Right cardiac atrium (tissue), 5 donors: Measurements from ENCODE around the gene PCMT1. TPM values are rescaled to one million over a fixed set of nuclear protein-coding genes. Genes with fewer than 3 reads are reported as not detected.
"Not testable (repeated sequence)": the region's sequence is repeated elsewhere in the genome, so short reads cannot be mapped to it uniquely, and the experiment has no call there.

Source experiments
- ATAC-seq, 2 donors: fragments of 200-7000 bp; cut with Tn5 transposase; one replicate each; pipeline versions ENCODE4 v1.8.0 to v1.9.1; 2020; ENCODE audit warnings: moderate library complexity in 2 of 2, mild to moderate bottlenecking in 1 of 2
- DNase-seq, 3 donors: peaks; one replicate each; pipeline ENCODE4 v3.0.0-alpha.2; 2020
- H3K27ac ChIP-seq: one replicate; pipeline ENCODE4 v1.5.1; 2013; ENCODE audit warnings: mild to moderate bottlenecking, low read length, control low read depth, moderate library complexity
- H3K27me3 ChIP-seq: one replicate; pipeline ENCODE4 v1.6.1; 2013; ENCODE audit not compliant: control insufficient read depth, insufficient read depth
- H3K4me1 ChIP-seq: one replicate; pipeline ENCODE4 v1.6.1; 2013; ENCODE audit warnings: low read length; ENCODE audit not compliant: control insufficient read depth, insufficient read depth
- H3K4me3 ChIP-seq: one replicate; pipeline ENCODE4 v1.5.1; 2013; ENCODE audit warnings: low read length, control low read depth
- H3K9me3 ChIP-seq: one replicate; pipeline ENCODE4 v1.6.1; 2013; ENCODE audit warnings: low read length; ENCODE audit not compliant: control insufficient read depth
- WGBS: extraction: QIAGEN DNeasy Blood & Tissue Kit; methylation state at CpG from one replicate; pipeline ENCODE4 v1.1.7; 2013; 5-methylcytosine and 5-hydroxymethylcytosine counted together
- intact Hi-C, 4 donors: fragments of 100-400 bp; cut with DNase I; formaldehyde crosslinking; loops; one replicate each; pipeline versions ENCODE4 v1.11.0 to v1.14.0; 2022 to 2023
- polyA plus RNA-seq: library from polyadenylated mRNA; stranded (reverse); fragments of 200-250 nt; gene quantifications from one replicate; pipeline ENCODE4 v1.2.3, GENCODE V29; 2013
- total RNA-seq, 4 donors: library from RNA; stranded (reverse); fragmentation: NEBNext Ultra II Directional; extraction: Animal tissue kit (Norgen Biotek cat#: 25700); gene quantifications; one replicate each; pipeline ENCODE4 v1.2.1, GENCODE V29; 2021
- donor health status: healthy with polysubstance abuse.
- donor health status: DM: no; HTN: yes; CAD: no.
- donor health status: DM: no; HTN: no; CAD: no.
- donor health status: DM: no; HTN: yes; CAD: no; lungs with severe emphysema.
- donor health status: DM: yes; HTN: yes; CAD: no.

Gene PCMT1
- total and polyA plus RNA-seq, 5 donors: 96.4 to 114 (median 111) TPM

DNA sequence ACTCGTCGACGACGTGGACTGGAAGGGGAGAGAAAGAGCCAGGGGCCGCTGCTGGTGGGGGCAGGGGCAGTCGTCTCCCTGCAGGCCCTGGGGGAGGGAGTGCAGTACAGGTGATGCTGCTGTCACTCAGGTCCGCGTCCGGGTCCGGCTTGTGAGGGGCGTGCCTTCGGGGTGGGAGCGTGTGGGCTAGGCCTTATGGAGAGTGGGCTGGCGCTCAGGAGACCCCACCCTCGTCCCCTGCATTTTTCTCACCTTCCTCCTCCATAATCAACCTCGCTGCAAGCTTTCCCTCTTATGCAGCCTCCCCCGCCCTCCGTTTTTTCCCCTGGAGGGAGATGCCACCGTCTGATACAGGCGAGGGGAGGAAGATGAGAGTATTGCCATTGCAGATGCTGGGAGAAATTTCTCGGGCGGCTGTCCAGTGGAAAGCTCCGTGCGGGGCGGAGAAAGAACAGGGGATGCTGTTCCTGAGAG is 632 bp downstream of the PCMT1 start:
- Histone ChIP-seq H3K27ac (peak overlapping the region; percentile 93), H3K4me1 (no peaks in the 10 kb centered on the region), H3K27me3 (no peaks in the 10 kb centered on the region), H3K9me3 (no peaks in the 10 kb centered on the region), H3K4me3 (peak overlapping the region; percentile 91)
- intact Hi-C loops: no loop called here
- peak; percentile 43 to 82 (median 76) for DNase-seq
- ATAC-seq: peak; percentile 40 to 56
- under 1% methylated on average over 25 of the region's 25 CpGs for whole genome bisulfite sequencing

DNA sequence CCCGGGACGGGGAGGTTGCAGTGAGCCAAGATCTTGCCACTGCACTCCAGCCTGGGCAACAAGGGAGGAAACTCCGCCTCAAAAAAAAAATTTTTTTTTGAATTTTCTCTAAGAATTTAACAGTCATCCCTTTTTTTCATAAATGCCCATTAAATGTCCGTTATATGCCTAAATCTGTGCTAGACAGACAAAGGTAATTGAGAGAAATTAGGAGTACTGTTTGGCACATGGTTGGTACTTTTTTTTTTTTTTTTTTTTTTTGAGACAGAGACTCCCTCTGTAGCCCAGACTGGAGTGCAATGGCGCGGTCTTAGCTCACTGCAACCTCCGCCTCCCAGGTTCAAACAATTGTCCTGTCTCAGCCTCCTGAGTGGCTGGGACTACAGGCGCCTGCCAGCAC is 1.7 kb downstream of the PCMT1 start:
- no peaks in the 10 kb centered on the region for H3K27me3 ChIP-seq
- H3K27ac ChIP-seq: no peak overlapping the region
- H3K4me1 ChIP-seq: peaks cover 2% of the 10 kb centered on the region
- no peaks in the 10 kb centered on the region for H3K9me3 ChIP-seq
- DNase-seq (no peak), ATAC-seq (no peak)
- no peak overlapping the region for H3K4me3 ChIP-seq
- intact Hi-C loops: no loop called here
- WGBS: 82% methylated on average over 8 of the region's 8 CpGs

DNA sequence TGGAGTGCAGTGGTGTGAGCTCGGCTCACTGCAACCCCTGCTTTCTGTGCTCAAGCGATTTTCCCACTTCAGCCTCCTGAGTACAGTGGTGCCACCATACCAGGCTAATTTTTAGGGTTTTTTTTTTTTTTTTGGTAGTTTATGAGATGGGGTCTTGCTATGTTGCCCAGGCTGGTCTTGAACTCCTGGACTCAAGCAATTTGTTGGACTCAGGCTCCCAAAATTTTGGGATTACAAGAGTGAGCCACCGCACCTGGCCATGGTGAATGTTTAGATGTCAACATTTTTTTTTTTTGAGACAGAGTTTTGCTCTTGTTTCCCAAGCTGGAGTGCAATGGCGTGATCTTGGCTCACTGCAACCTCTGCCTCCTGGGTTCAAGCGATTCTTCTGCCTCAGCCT is 2.4 kb downstream of the PCMT1 start:
- WGBS: 98% methylated on average over 5 of the region's 5 CpGs
- H3K27ac ChIP-seq, H3K9me3 ChIP-seq, H3K27me3 ChIP-seq, ATAC-seq, intact Hi-C loops, H3K4me3 ChIP-seq, H3K4me1 ChIP-seq, DNase-seq: not testable (repeated sequence)

DNA sequence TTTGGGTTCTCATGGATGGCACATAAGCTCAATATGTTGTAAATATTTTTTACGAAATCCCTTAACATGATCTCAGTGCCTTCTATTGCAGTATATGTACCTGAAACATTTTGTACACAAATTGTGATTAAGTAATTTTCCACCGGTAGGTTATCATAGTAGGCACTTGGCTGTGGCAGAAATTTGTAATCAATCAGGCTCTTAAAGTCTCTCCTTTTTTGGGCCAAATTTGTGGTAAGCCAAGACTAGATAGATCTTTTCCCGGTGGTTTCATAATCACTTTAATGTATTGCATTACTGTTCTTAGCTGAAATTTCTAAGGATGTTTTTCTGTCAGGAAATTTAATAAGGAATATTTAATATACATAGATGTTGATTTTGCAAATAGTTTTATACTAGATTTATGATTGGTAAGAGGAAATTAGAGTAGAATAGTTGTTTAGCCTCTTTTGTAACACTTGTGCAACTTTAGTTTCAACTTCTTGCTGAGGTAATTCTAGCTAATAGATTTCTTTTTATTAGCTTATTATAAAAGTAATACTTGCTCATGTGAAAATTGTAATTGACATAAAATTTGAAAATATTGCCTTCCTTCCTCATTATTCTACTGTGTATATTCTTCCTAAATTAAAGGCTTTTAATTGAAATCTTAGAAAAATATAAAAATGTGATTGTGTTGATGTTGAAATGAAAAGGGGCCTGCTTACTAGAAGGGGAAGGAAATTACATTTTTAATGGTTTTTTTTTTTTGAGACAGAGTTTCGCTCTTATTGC is 3.2 kb downstream of the PCMT1 start:
- H3K27ac ChIP-seq: no peak overlapping the region
- H3K27me3 ChIP-seq: no peaks in the 10 kb centered on the region
- no peak for DNase-seq
- H3K9me3 ChIP-seq: no peaks in the 10 kb centered on the region
- no peak overlapping the region for H3K4me3 ChIP-seq
- WGBS: 78% methylated on average over 4 of the region's 4 CpGs
- ATAC-seq: no peak
- intact Hi-C loops: no loop called here
- H3K4me1 ChIP-seq: peaks cover 2% of the 10 kb centered on the region

DNA sequence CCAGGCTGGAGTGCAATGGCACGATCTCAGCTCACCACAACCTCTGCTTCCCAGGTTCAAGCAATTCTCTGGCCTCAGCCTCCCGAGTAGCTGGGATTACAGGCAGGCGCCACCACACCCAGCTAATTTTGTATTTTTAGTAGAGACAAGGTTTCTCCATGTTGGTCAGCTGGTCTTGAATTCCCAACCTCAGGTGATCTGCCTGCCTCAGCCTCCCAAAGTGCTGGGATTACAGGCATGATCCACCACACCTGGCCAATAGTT is 3.8 kb downstream of the PCMT1 start:
- H3K27me3 ChIP-seq, H3K27ac ChIP-seq, H3K4me3 ChIP-seq, H3K4me1 ChIP-seq, ATAC-seq, H3K9me3 ChIP-seq, DNase-seq, intact Hi-C loops: not testable (repeated sequence)
- WGBS: 88% methylated on average over 3 of the region's 3 CpGs

DNA sequence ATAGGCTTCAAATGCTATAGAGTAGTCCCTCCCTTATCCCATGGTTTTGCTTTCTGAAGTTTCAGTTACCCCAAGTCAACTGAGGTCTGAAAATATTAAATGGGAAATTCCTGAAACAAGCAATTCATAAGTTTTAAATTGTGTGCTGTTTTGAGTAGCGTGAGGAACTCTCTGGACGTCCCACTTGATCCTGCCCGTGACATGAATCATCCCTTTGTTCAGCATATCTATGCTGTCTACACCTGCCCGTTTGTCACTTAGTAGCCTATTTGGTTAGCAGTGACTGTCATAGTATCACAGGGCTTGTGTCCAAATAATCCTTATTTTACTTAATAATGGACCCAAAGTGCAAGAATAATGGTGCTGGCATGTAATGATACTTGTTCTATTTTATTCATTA is 5.0 kb downstream of the PCMT1 start:
- Histone ChIP-seq H3K27ac (no peak overlapping the region), H3K9me3 (no peaks in the 10 kb centered on the region), H3K27me3 (no peaks in the 10 kb centered on the region), H3K4me3 (no peak overlapping the region), H3K4me1 (peaks cover 2% of the 10 kb centered on the region)
- WGBS: 74% methylated on average over 4 of the region's 4 CpGs
- intact Hi-C loops: no loop called here
- no peak for DNase-seq
- ATAC-seq: no peak

DNA sequence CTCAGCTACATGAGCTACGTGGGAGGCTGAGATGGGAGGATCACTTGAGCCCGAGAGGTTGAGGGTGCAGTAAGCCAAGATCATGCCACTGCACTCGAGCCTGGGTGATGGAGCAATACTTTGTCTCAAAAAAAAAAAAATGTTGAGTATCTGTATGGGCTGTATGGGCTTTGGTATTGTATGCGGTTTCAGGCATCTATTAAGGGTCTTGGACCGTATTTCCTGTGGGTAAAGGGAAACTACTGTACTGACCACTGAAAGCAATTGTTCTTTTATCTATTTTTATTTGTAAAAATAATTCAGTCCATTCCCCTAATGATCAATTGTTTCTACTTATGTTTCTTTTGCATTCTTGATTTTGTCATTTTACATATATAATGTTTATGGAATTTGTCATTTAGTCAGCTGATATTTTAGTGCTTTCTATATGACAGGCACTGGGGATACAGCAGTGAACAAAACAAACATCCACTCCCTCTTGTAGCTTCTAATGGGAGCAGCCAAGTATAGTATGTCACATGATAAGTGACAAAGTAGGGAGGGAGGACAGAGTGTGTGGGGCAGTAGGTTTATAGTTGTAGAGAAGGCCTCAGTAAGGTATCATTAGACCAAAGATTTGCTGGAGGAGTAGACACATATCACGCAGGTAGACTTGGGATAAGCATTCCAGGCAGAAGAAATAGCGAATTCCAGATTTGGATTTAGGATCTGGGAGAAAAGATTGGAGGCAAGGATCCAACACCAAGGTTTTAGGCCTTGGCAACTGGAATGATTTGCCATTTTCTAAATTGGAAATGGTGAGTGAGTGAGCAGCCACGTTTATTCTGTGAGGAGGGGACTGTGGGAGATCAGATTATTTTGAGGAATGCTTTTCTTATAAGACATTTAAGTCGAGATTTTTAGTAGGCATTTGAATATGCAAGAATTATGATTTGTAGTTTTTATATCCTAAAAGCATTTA is 6.0 kb downstream of the PCMT1 start:
- Histone ChIP-seq H3K4me1 (peaks cover 2% of the 10 kb centered on the region), H3K9me3 (no peaks in the 10 kb centered on the region), H3K27ac (peak overlapping the region; percentile 45), H3K27me3 (no peaks in the 10 kb centered on the region), H3K4me3 (no peak overlapping the region)
- peak; percentile 68 to 73 for ATAC-seq
- WGBS: 82% methylated on average over 9 of the region's 9 CpGs
- DNase-seq: no peak
- intact Hi-C loops: no loop called here

DNA sequence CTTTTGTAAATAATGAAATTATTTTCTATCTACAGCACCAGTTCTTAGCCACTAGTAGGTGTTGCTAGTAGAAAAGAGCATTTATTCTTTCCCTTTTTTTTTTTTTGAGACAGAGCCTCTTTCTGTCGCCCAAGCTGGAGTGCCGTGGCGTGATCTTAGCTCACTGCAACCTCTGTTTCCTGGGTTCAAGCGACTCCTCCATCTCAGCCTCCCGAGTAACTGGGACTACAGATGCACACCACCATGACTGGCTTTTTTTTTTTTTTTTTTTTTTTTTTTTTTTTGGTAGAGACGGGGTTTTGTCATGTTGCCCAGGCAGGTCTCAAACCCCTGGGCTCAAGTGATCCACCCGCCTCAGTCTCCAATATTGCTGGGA is 6.7 kb downstream of the PCMT1 start:
- 94% methylated on average over 7 of the region's 7 CpGs for WGBS

DNA sequence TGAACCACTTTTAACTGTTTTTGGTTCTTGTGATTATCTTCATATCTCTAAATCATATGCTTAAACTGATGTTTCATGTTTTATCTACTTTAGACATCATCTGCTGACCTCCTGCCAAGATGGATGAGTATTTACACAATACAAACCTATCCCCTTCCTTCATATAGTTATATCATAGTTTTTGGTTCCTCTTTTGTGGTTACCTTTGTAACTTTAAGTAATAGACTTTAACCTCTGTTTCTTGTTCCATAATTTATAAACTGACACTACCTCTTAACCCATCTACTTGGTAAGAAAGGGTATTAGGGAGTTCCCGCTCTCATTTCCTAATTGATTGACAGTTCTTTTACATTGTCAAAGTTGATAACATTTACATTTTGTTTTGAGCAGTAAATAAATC is 11.9 kb downstream of the PCMT1 start:
- no peak for ATAC-seq
- H3K4me1 ChIP-seq: no peaks in the 10 kb centered on the region
- intact Hi-C loops: no loop called here
- 88% methylated on average over 1 of the region's 1 CpG for WGBS
- DNase-seq: no peak
- H3K27ac ChIP-seq: no peak overlapping the region
- no peaks in the 10 kb centered on the region for H3K27me3 ChIP-seq
- no peak overlapping the region for H3K4me3 ChIP-seq
- no peaks in the 10 kb centered on the region for H3K9me3 ChIP-seq

More for the DNA sequence above, 6.7 kb downstream of the PCMT1 start:
- intact Hi-C loops: no loop called here
- H3K27me3 ChIP-seq: no peaks in the 10 kb centered on the region
- no peaks in the 10 kb centered on the region for H3K9me3 ChIP-seq
- H3K4me1 ChIP-seq: peaks cover 2% of the 10 kb centered on the region
- DNase-seq: no peak
- no peak for ATAC-seq
- H3K4me3 ChIP-seq: no peak overlapping the region
- H3K27ac ChIP-seq: no peak overlapping the region

DNA sequence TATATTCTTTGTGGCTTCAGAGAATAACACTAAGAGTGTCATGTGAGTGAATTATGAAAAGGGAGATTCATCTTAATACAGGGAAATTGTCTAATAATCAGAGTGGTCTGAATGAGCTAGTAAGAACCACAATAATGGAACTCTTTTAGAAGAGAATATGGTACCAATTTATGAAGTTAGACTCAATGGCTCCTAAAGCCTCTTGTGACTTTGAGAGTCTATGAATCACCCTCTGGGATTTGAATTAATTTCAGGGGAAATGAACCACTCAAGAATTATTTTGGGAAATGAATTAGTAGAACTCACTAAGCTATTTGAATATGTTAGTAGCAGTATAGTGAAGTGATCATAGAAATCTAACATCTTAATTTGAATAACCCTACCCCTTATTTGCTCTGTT is 14.3 kb downstream of the PCMT1 start:
- Histone ChIP-seq H3K4me1 (no peaks in the 10 kb centered on the region), H3K27me3 (no peaks in the 10 kb centered on the region), H3K4me3 (no peak overlapping the region), H3K27ac (no peak overlapping the region), H3K9me3 (no peaks in the 10 kb centered on the region)
- no peak for ATAC-seq
- DNase-seq: no peak
- intact Hi-C loops: no loop called here

DNA sequence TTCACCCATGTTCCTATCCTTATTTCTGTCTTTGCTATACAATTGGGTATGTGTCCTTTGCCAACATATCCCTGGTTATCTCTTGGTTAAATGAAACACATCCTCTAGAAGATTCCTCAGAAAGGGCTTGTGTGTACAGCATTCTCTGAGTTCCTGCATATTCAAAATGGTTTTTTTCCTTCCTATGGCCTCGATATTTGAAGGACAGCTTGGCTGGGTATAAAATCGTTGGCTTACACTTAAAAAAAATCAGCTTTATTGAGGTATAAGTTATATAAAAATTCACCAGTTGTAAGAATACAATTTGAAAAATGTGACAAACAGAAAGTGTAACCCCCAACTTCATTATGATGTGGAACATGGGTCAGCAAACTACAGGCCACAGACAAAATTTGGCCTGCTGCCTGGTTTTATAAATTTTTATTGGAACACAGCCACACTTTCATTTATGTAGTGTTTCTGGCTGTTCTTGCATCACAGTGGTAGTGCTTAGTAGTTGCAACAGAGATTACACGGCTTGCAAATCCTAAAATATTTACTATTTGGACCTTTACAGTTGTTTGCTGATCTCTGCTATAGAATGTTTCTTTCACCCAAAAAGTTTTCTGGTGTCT is 16.7 kb downstream of the PCMT1 start:
- DNase-seq (no peak), ATAC-seq (no peak)
- Histone ChIP-seq H3K4me3 (no peak overlapping the region), H3K4me1 (no peaks in the 10 kb centered on the region), H3K27ac (no peak overlapping the region), H3K9me3 (no peaks in the 10 kb centered on the region), H3K27me3 (no peaks in the 10 kb centered on the region)
- WGBS: 50% methylated on average over 3 of the region's 3 CpGs
- intact Hi-C loops: no loop called here
